Measurements from ENCODE around the gene DLG5. TPM values are rescaled to one million over a fixed set of nuclear protein-coding genes. Genes with fewer than 3 reads are reported as not detected.

Gene DLG5
- polyA plus RNA-seq, 2 of the 4 experiments (the other 2 are of a cell fraction), result 17.0 to 30.9 TPM

DNA sequence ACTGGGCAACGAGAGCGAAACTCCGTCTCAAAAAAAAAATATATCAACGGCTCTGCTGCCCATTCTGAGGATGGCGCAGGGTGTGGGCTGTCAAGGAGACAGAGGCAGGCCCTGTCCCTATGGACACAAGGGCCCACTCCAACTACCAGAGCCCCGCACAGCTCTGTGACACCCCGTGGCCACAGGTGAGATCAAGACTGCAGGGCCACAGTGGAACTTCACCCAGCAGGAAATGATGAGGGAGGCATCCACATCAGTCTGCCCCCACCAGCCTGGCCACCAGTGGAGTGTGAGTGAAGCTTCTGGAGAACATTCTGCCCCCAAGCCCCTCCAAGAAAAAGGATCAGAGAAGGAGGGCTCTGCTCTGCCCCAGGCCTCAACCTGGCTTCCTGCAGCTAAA is 136.7 kb downstream of the DLG5 start:
- TF ChIP-seq, protein P1, sequence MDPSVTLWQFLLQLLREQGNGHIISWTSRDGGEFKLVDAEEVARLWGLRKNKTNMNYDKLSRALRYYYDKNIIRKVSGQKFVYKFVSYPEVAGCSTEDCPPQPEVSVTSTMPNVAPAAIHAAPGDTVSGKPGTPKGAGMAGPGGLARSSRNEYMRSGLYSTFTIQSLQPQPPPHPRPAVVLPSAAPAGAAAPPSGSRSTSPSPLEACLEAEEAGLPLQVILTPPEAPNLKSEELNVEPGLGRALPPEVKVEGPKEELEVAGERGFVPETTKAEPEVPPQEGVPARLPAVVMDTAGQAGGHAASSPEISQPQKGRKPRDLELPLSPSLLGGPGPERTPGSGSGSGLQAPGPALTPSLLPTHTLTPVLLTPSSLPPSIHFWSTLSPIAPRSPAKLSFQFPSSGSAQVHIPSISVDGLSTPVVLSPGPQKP (IDR thresholded peaks at IDR 0.05; ENCODE audit: low read depth, low read length), result no peak
- TF ChIP-seq ZC3H11A (IDR thresholded peaks at IDR 0.05) (no peak), HDAC2 (IDR thresholded peaks at IDR 0.05) (no peak), MYC (IDR thresholded peaks at IDR 0.05; ENCODE audit: borderline replicate concordance, low read length) (no peak), KDM1A (IDR thresholded peaks at IDR 0.05; ENCODE audit: low read depth) (no peak), ZSCAN20 (CRISPR knock-in tag; IDR thresholded peaks at IDR 0.05) (no peak), NR3C1 (IDR thresholded peaks at IDR 0.05) (no peak), HOXB13 (CRISPR knock-in tag; IDR thresholded peaks at IDR 0.05; ENCODE audit: low read depth) (no peak), TFCP2L1 (CRISPR knock-in tag; IDR thresholded peaks at IDR 0.05) (no peak), ZNF302 (CRISPR knock-in tag; IDR thresholded peaks at IDR 0.05) (no peak), JUN (IDR thresholded peaks at IDR 0.05) (no peak), GATA3 (IDR thresholded peaks at IDR 0.05; ENCODE audit: borderline replicate concordance) (no peak), ZFP36 (IDR thresholded peaks at IDR 0.05; ENCODE audit: borderline replicate concordance, partially characterized antibody) (no peak)
- TF ChIP-seq, protein P2, sequence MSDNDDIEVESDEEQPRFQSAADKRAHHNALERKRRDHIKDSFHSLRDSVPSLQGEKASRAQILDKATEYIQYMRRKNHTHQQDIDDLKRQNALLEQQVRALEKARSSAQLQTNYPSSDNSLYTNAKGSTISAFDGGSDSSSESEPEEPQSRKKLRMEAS (IDR thresholded peaks at IDR 0.05), result no peak
- TF ChIP-seq, protein P3, sequence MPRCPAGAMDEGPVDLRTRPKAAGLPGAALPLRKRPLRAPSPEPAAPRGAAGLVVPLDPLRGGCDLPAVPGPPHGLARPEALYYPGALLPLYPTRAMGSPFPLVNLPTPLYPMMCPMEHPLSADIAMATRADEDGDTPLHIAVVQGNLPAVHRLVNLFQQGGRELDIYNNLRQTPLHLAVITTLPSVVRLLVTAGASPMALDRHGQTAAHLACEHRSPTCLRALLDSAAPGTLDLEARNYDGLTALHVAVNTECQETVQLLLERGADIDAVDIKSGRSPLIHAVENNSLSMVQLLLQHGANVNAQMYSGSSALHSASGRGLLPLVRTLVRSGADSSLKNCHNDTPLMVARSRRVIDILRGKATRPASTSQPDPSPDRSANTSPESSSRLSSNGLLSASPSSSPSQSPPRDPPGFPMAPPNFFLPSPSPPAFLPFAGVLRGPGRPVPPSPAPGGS (IDR thresholded peaks at IDR 0.05), result no peak
- 97% methylated on average over 7 of the region's 7 CpGs for WGBS (ENCODE audit: missing lambda C conversion rate)
- H3K27ac ChIP-seq, result no peak overlapping the region
- no peak for DNase-seq (ENCODE audit: low read depth in 1 of 2, low spot score in 1 of 2)
- ChIA-PET CTCF (no interaction called here), POLR2A (no interaction called here)
- no peak overlapping the region for H3K4me2 ChIP-seq
- no peaks in the 10 kb centered on the region for H3K4me1 ChIP-seq
- H3K4me3 ChIP-seq, result no peak overlapping the region
- ATAC-seq, result no peak
- FAIRE-seq, result no peak
- H3K9me3 ChIP-seq, result no peaks in the 10 kb centered on the region

DNA sequence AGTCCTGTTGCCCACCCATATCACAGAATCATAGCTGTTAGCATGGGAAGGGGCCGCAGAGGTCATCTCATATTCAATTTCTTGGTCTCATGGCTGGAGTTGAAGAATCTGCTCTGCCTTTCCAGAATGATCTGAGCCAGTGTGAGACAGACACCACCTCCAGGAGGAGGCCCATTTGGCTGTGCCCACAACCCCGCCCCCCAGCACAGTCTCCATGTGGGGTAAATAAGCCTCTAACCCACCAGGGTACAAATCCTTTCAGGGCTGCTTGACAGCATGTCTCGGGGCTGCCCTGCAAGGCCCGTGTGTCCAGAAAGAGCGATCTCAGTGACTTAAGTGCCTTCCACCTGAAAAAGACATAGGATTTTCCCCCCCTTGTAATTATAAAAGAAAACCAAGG is 137.5 kb downstream of the DLG5 start:
- FAIRE-seq, result no peak
- no peak overlapping the region for H3K4me3 ChIP-seq
- H3K27ac ChIP-seq, result no peak overlapping the region
- ATAC-seq, result no peak
- 98% methylated on average over 5 of the region's 5 CpGs for WGBS (ENCODE audit: missing lambda C conversion rate)
- no peaks in the 10 kb centered on the region for H3K9me3 ChIP-seq
- H3K4me1 ChIP-seq, result no peaks in the 10 kb centered on the region
- no peak overlapping the region for H3K4me2 ChIP-seq
- no peak for DNase-seq (ENCODE audit: low read depth in 1 of 2, low spot score in 1 of 2)
- TF ChIP-seq FOSB (CRISPR knock-in tag; IDR thresholded peaks at IDR 0.05) (no peak), RCOR1 (IDR thresholded peaks at IDR 0.05; ENCODE audit: low read depth, low read length) (no peak), HEYL (CRISPR knock-in tag; IDR thresholded peaks at IDR 0.05) (no peak)
- CTCF ChIA-PET, result interaction anchor here (0.8 to 0.9 kb wide), 2 partner anchors 11 to 1586 kb away, joined by 3 read pairs; no protein-coding TSS in a partner anchor
- POLR2A ChIA-PET, result no interaction called here

DNA sequence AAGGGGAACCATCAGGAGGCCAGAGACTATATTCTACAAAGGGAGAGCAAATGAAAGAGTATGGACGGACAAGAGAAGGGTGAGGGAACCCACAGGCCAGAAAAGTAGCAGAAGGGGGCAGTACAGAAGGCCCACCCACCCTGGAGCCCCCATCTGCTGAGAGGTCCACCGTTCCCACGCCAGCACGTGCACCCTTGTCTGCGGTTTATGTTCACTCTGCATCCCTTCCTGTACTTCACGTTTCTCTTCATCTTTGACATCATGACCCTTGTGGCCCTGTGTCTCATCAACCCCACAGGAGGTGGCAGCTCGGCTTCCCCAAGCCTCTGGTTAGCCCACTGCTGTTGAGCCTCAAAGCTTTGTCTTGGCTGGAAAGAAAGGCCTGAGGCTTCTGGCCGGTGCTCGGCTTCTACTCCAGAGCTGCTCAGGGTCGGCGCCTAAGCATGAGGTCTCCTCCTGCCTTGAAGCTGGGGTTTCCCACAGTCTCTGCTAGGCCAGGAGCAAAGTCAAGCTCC is 138.0 kb downstream of the DLG5 start:
- TF ChIP-seq CHD4 (IDR thresholded peaks at IDR 0.05; ENCODE audit: borderline replicate concordance), result no peak
- no peak for TF ChIP-seq ZC3H11A (IDR thresholded peaks at IDR 0.05)
- TF ChIP-seq, protein P4, sequence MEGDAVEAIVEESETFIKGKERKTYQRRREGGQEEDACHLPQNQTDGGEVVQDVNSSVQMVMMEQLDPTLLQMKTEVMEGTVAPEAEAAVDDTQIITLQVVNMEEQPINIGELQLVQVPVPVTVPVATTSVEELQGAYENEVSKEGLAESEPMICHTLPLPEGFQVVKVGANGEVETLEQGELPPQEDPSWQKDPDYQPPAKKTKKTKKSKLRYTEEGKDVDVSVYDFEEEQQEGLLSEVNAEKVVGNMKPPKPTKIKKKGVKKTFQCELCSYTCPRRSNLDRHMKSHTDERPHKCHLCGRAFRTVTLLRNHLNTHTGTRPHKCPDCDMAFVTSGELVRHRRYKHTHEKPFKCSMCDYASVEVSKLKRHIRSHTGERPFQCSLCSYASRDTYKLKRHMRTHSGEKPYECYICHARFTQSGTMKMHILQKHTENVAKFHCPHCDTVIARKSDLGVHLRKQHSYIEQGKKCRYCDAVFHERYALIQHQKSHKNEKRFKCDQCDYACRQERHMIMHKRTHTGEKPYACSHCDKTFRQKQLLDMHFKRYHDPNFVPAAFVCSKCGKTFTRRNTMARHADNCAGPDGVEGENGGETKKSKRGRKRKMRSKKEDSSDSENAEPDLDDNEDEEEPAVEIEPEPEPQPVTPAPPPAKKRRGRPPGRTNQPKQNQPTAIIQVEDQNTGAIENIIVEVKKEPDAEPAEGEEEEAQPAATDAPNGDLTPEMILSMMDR (IDR thresholded peaks at IDR 0.05), result no peak
- no peak for TF ChIP-seq FOSB (CRISPR knock-in tag; IDR thresholded peaks at IDR 0.05)
- TF ChIP-seq HOXB5 (CRISPR knock-in tag; IDR thresholded peaks at IDR 0.05), result no peak
- POLR2A ChIA-PET, result no interaction called here
- H3K9me3 ChIP-seq, result no peaks in the 10 kb centered on the region
- FAIRE-seq (no peak), DNase-seq (ENCODE audit: low read depth in 1 of 2, low spot score in 1 of 2) (no peak), ATAC-seq (no peak)
- CTCF ChIA-PET, result interaction anchor here (0.8 to 0.9 kb wide), 2 partner anchors 11 to 1586 kb away, joined by 3 read pairs; no protein-coding TSS in a partner anchor
- H3K4me2 ChIP-seq, result no peak overlapping the region
- no peaks in the 10 kb centered on the region for H3K4me1 ChIP-seq
- H3K4me3 ChIP-seq, result no peak overlapping the region
- WGBS (ENCODE audit: missing lambda C conversion rate), result 94% methylated on average over 11 of the region's 11 CpGs
- no peak overlapping the region for H3K27ac ChIP-seq

Data from A549 (cell line).